CD14-positive monocyte (primary cell): Measurements from ENCODE around the gene OR2B3. TPM values are rescaled to one million over a fixed set of nuclear protein-coding genes. Genes with fewer than 3 reads are reported as not detected.

Experiments
- DNase-seq, 3 donors: peaks; one replicate each; pipeline ENCODE4 v3.0.0-alpha.2; 2011 to 2022
- H2AFZ ChIP-seq: 2 replicates; pipeline ENCODE4 v1.6.0; 2012; ENCODE audit warnings: mild to moderate bottlenecking, low read depth, low read length, inconsistent platforms; ENCODE audit not compliant: insufficient read depth, poor library complexity, severe bottlenecking
- H3K27ac ChIP-seq, 2 donors: 1 replicate in 1 of 2; 2 replicates in 1 of 2; pipeline ENCODE4 v1.5.1; 2012 to 2013; ENCODE audit warnings: low read length in 2 of 2, control low read depth in 1 of 2, inconsistent platforms in 1 of 2, low read depth in 1 of 2, mild to moderate bottlenecking in 1 of 2
- H3K27me3 ChIP-seq, 2 donors: one replicate each; pipeline versions ENCODE4 v1.6.0 to v1.6.1; 2011 to 2013; ENCODE audit warnings: low read length in 2 of 2; ENCODE audit not compliant: control insufficient read depth in 2 of 2, insufficient read depth in 2 of 2
- H3K36me3 ChIP-seq, 2 donors: replicated peaks in 1 of 2; 1 replicate in 1 of 2; 2 replicates in 1 of 2; pipeline versions ENCODE4 v1.5.1 to v1.6.1; 2012 to 2013; ENCODE audit warnings: low read length in 2 of 2, control low read depth in 1 of 2, inconsistent platforms in 1 of 2, mild to moderate bottlenecking in 1 of 2; ENCODE audit not compliant: insufficient read depth in 2 of 2, control insufficient read depth in 1 of 2
- H3K4me1 ChIP-seq, 2 donors: 1 replicate in 1 of 2; 2 replicates in 1 of 2; pipeline versions ENCODE4 v1.5.1 to v1.6.1; 2012 to 2013; ENCODE audit warnings: low read length in 2 of 2, control low read depth in 1 of 2, inconsistent platforms in 1 of 2, mild to moderate bottlenecking in 1 of 2, moderate library complexity in 1 of 2; ENCODE audit not compliant: insufficient read depth in 2 of 2, control insufficient read depth in 1 of 2
- H3K4me2 ChIP-seq: replicated peaks from 2 replicates; pipeline ENCODE3; 2012; ENCODE audit warnings: low read length, moderate library complexity, mild to moderate bottlenecking; ENCODE audit not compliant: poor library complexity, severe bottlenecking; ENCODE audit errors: extremely low read depth
- H3K4me3 ChIP-seq, 3 experiments: fragments of 200-600 bp in 1 of 3; sonication (generic) in 1 of 3; replicated peaks in 1 of 3; 1 replicate in 2 of 3; 2 replicates in 1 of 3; pipeline ENCODE4 v1.5.1; 2011 to 2013; ENCODE audit warnings: low read length in 3 of 3, mild to moderate bottlenecking in 3 of 3, control low read depth in 2 of 3, low read depth in 2 of 3, inconsistent platforms in 1 of 3, moderate library complexity in 1 of 3
- H3K79me2 ChIP-seq: 2 replicates; pipeline ENCODE4 v1.6.0; 2012; ENCODE audit warnings: mild to moderate bottlenecking, control low read depth, inconsistent platforms, low read length, moderate library complexity; ENCODE audit not compliant: insufficient read depth
- H3K9ac ChIP-seq: 2 replicates; pipeline ENCODE4 v1.6.0; 2017; ENCODE audit warnings: low read length, mild to moderate bottlenecking; ENCODE audit not compliant: insufficient read depth, poor library complexity, severe bottlenecking
- H3K9me3 ChIP-seq, 2 donors: replicated peaks in 1 of 2; 1 replicate in 1 of 2; 2 replicates in 1 of 2; pipeline versions ENCODE4 v1.5.1 to v1.6.1; 2012 to 2013; ENCODE audit warnings: low read length in 2 of 2, control low read depth in 1 of 2; ENCODE audit not compliant: control insufficient read depth in 1 of 2, insufficient read depth in 1 of 2
- H4K20me1 ChIP-seq: 2 replicates; pipeline ENCODE4 v1.6.0; 2012; ENCODE audit warnings: mild to moderate bottlenecking, low read length, control low read depth, moderate library complexity; ENCODE audit not compliant: insufficient read depth
- H3K27ac Mint-ChIP-seq, 7 donors: one replicate each; pipeline ENCODE4 v1.8.0; 2020; ENCODE audit warnings: mild to moderate bottlenecking in 7 of 7, mixed read lengths in 7 of 7, moderate library complexity in 6 of 7, inconsistent platforms in 2 of 7
- H3K27me3 Mint-ChIP-seq, 3 donors: one replicate each; pipeline ENCODE4 v1.8.0; 2021 to 2022; ENCODE audit warnings: low read depth in 3 of 3, mild to moderate bottlenecking in 3 of 3, mixed read lengths in 3 of 3, moderate library complexity in 3 of 3, inconsistent platforms in 1 of 3
- H3K36me3 Mint-ChIP-seq, 2 donors: one replicate each; pipeline ENCODE4 v1.8.0; 2020; ENCODE audit warnings: mixed read lengths in 2 of 2, inconsistent platforms in 1 of 2, mild to moderate bottlenecking in 1 of 2
- H3K4me1 Mint-ChIP-seq: one replicate; pipeline ENCODE4 v1.8.0; 2020; ENCODE audit warnings: mild to moderate bottlenecking, mixed read lengths
- H3K4me3 Mint-ChIP-seq, 2 donors: one replicate each; pipeline ENCODE4 v1.8.0; 2020; ENCODE audit warnings: mild to moderate bottlenecking in 2 of 2, mixed read lengths in 2 of 2, moderate library complexity in 1 of 2
- H3K9me3 Mint-ChIP-seq, 7 donors: one replicate each; pipeline ENCODE4 v1.8.0; 2020 to 2022; ENCODE audit warnings: mixed read lengths in 7 of 7, mild to moderate bottlenecking in 6 of 7, moderate library complexity in 6 of 7, inconsistent platforms in 2 of 7
- CTCF ChIP-seq: fragments of 200-600 bp; IDR thresholded peaks from one replicate; pipeline ENCODE4 v1.8.0; 2022; ENCODE audit warnings: antibody characterized with exemption, mild to moderate bottlenecking
- WGBS: methylation state at CpG from one replicate; pipeline ENCODE4 v1.1.5; 2013; ENCODE audit warnings: missing lambda C conversion rate; ENCODE audit not compliant: insufficient coverage; 5-methylcytosine and 5-hydroxymethylcytosine counted together
- intact Hi-C, 2 donors: fragments of 100-400 bp; cut with micrococcal nuclease; formaldehyde crosslinking; loops; one replicate each; pipeline versions ENCODE4 v1.15.0 to v1.15.1; 2023
- polyA plus RNA-seq, 3 donors: library from polyadenylated mRNA; depleted of rRNA in 1 of 3; unstranded in 2 of 3; stranded (reverse) in 1 of 3; fragments of 300-500 nt in 2 of 3; fragments of >200 nt in 1 of 3; fragmentation: Illumina TruSeq in 2 of 3; gene quantifications; 1 replicate in 2 of 3; 2 replicates in 1 of 3; pipeline ENCODE4 v1.2.3, GENCODE V29; 2012 to 2021

Gene OR2B3
- polyA plus RNA-seq, 3 donors, result not detected

GRCh38 chr6:29112135-29112534 lies 25.0 kb upstream of the OR2B3 start:
- intact Hi-C loops, result no loop called here
- WGBS, result 92% methylated on average over 3 of the region's 7 CpGs

GRCh38 chr6:29107758-29108157 lies 20.6 kb upstream of the OR2B3 start, which contains the start of gene OR2J3:
Gene OR2J3 (plus strand): TSS chr6:29108058. CDS start chr6:29111891, 3,833 bp downstream.
- H3K4me3 ChIP-seq, result no peak within 1 kb of the TSS
- intact Hi-C loops, result no loop called here
- peaks cover 2 to 3% (median 2%) of the 10 kb centered on the region in 3 donors for H3K27me3 Mint-ChIP-seq
- H2AFZ ChIP-seq, result no peak within 1 kb of the TSS
- H3K9me3 Mint-ChIP-seq, result peaks cover 0 to 3% (median 0%) of the 10 kb centered on the region in 7 donors
- no peaks in the 10 kb centered on the region for H3K4me1 ChIP-seq
- H3K36me3 ChIP-seq, result no peaks in the 10 kb centered on the region
- no peaks in the 10 kb centered on the region for H3K9me3 ChIP-seq
- no peak within 1 kb of the TSS for H3K27ac Mint-ChIP-seq
- no peak within 1 kb of the TSS for H3K4me3 Mint-ChIP-seq
- H3K4me1 Mint-ChIP-seq, result no peaks in the 10 kb centered on the region
- no peak within 1 kb of the TSS for H3K27ac ChIP-seq
- DNase-seq, result no peak
- H4K20me1 ChIP-seq, result no peaks in the 10 kb centered on the region
- no peak within 1 kb of the TSS for H3K9ac ChIP-seq
- H3K79me2 ChIP-seq, result no peaks in the 10 kb centered on the region
- no peak within 1 kb of the TSS for H3K4me2 ChIP-seq
- no peaks in the 10 kb centered on the region for H3K36me3 Mint-ChIP-seq
- WGBS, result 86% methylated on average over 1 of the region's 1 CpG
- H3K27me3 ChIP-seq, result no peaks in the 10 kb centered on the region
- TF ChIP-seq CTCF, result no peak

More at GRCh38 chr6:29112135-29112534, 25.0 kb upstream of the OR2B3 start:
- no peak overlapping the region for H3K27ac ChIP-seq
- no peaks in the 10 kb centered on the region for H3K79me2 ChIP-seq
- no peak overlapping the region for H3K4me3 ChIP-seq
- H3K27ac Mint-ChIP-seq, result no peak overlapping the region
- peaks cover 0 to 3% (median 0%) of the 10 kb centered on the region in 7 donors for H3K9me3 Mint-ChIP-seq
- H3K9ac ChIP-seq, result no peak overlapping the region
- no peak for TF ChIP-seq CTCF
- no peaks in the 10 kb centered on the region for H3K27me3 ChIP-seq
- H2AFZ ChIP-seq, result no peak overlapping the region
- no peaks in the 10 kb centered on the region for H3K9me3 ChIP-seq
- no peaks in the 10 kb centered on the region for H3K4me1 Mint-ChIP-seq
- DNase-seq, result no peak
- no peaks in the 10 kb centered on the region for H3K36me3 Mint-ChIP-seq
- no peak overlapping the region for H3K4me2 ChIP-seq
- H3K4me1 ChIP-seq, result no peaks in the 10 kb centered on the region
- peak overlapping the region in 1 of 2 donors; percentile 7 for H3K4me3 Mint-ChIP-seq
- H3K36me3 ChIP-seq, result no peaks in the 10 kb centered on the region
- H4K20me1 ChIP-seq, result no peaks in the 10 kb centered on the region
- peaks cover 2 to 3% (median 2%) of the 10 kb centered on the region in 3 donors for H3K27me3 Mint-ChIP-seq
